Transverse colon (tissue), 3 donors: Measurements from ENCODE around the gene BIVM.

Experiments
- CTCF ChIP-seq, 5 experiments: fragments of 200-600 bp in 3 of 5; fragments of 450-650 bp in 2 of 5; sonication (generic) in 3 of 5; IDR thresholded peaks; 1 replicate in 2 of 5; 2 replicates in 3 of 5; pipeline ENCODE4 v1.5.1; 2016 to 2017; ENCODE audit warnings: antibody characterized with exemption in 5 of 5, inconsistent platforms in 3 of 5, mild to moderate bottlenecking in 2 of 5, moderate library complexity in 1 of 5
- POLR2A ChIP-seq: fragments of 450-650 bp; IDR thresholded peaks from one replicate; pipeline ENCODE4 v1.6.1; 2016; ENCODE audit warnings: antibody characterized with exemption, mild to moderate bottlenecking, moderate library complexity

GRCh38 chr13:102854675-102855074 is 55.8 kb downstream of the BIVM start:
- TF ChIP-seq CTCF (IDR thresholded peaks at IDR 0.05) (no peak), POLR2A (no peak)
